Measurements from ENCODE around the gene PIPOX.

DNA sequence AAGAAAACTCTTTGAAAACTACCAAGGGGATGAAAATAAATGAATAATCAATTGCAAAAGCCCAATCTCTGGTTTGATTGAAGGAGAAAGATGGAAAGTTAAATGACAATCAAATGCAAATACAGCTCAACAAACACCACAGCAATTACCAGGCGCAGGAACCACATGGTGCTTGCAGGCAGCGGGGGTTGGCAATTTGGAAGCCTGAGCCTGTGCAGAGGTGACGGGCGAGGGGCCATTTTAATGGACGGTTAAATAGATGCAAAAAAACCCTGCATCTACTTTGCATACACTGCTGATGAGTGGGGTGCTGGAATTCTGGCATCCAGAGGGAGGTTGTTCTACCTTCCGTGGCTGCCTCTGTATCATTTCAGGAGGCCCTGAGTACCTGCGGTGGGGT is 32.4 kb upstream of the PIPOX start:
- no peak for TF ChIP-seq CTCF (IDR thresholded peaks at IDR 0.05)
- no peak for TF ChIP-seq EZH2 (IDR thresholded peaks at IDR 0.05)
